SU-DHL-6 (cell line): ENCODE measurements around the gene AGFG1.

Experiments
- H2AFZ ChIP-seq: fragments of 200-600 bp; sonication (generic); 2 replicates; pipeline ENCODE4 v1.6.1; 2014; ENCODE audit warnings: low read depth, mild to moderate bottlenecking, moderate library complexity, mixed read lengths, antibody characterized with exemption, low read length; ENCODE audit not compliant: severe bottlenecking
- H3F3A ChIP-seq: fragments of 200-600 bp; shearing (Covaris generic); 2 replicates; pipeline ENCODE4 v1.6.0; 2016; ENCODE audit warnings: antibody characterized with exemption, mild to moderate bottlenecking; ENCODE audit not compliant: insufficient read depth
- H3K27ac ChIP-seq: fragments of 200-600 bp; sonication (generic); 2 replicates; pipeline ENCODE4 v1.5.1; 2016; ENCODE audit warnings: low read depth, mild to moderate bottlenecking, low read length, moderate library complexity, mixed read lengths
- H3K27me3 ChIP-seq: fragments of 200-600 bp; sonication (generic), shearing (Covaris generic); 2 replicates; pipeline ENCODE4 v1.6.0; 2014; ENCODE audit warnings: mild to moderate bottlenecking, low read length
- H3K36me3 ChIP-seq: fragments of 200-600 bp; sonication (generic); 2 replicates; pipeline ENCODE4 v1.6.1; 2014; ENCODE audit warnings: mild to moderate bottlenecking, low read length, mixed read lengths
- H3K4me2 ChIP-seq: fragments of 300-600, 200-600 bp; shearing (Covaris generic), sonication (generic); 2 replicates; pipeline ENCODE4 v1.6.0; 2014; ENCODE audit warnings: low read length, low read depth, mild to moderate bottlenecking; ENCODE audit not compliant: poor library complexity, severe bottlenecking
- H3K4me3 ChIP-seq: fragments of 200-600 bp; sonication (generic); 2 replicates; pipeline ENCODE4 v1.5.1; 2014; ENCODE audit warnings: antibody characterized with exemption, low read length, mild to moderate bottlenecking, mixed read lengths; ENCODE audit not compliant: insufficient read depth, poor library complexity, severe bottlenecking
- H3K79me2 ChIP-seq: fragments of 200-600 bp; sonication (generic); 2 replicates; pipeline ENCODE4 v1.6.1; 2014; ENCODE audit warnings: mild to moderate bottlenecking, low read length, moderate library complexity; ENCODE audit not compliant: insufficient read depth
- H3K9ac ChIP-seq: fragments of 200-600 bp; sonication (generic); 2 replicates; pipeline ENCODE4 v1.7.0; 2014; ENCODE audit warnings: mild to moderate bottlenecking, low read length
- H3K9me2 ChIP-seq: fragments of 200-600 bp; sonication (generic); replicated peaks from 2 replicates; pipeline ENCODE4 v1.6.1; 2014; ENCODE audit warnings: low read length; ENCODE audit not compliant: insufficient read depth
- H3K9me3 ChIP-seq: fragments of 200-600 bp; sonication (generic); 2 replicates; pipeline ENCODE4 v1.6.1; 2014; ENCODE audit warnings: low read length, mixed read lengths; ENCODE audit not compliant: insufficient read depth
- H4K20me1 ChIP-seq: fragments of 200-600 bp; sonication (generic); 2 replicates; pipeline ENCODE4 v1.6.1; 2014; ENCODE audit warnings: low read depth, mild to moderate bottlenecking, antibody characterized with exemption, low read length, moderate library complexity, mixed read lengths
- EZH2phosphoT487 ChIP-seq: fragments of 200-600 bp; sonication (generic), shearing (Covaris generic); conservative IDR thresholded peaks from 2 replicates; pipeline ENCODE4 v1.6.1; 2018; ENCODE audit warnings: mild to moderate bottlenecking, antibody characterized with exemption, low read length, moderate library complexity, mixed read lengths
- TF ChIP-seq, protein P1 (sequence below): fragments of 200-600 bp; sonication (generic); IDR thresholded peaks from one replicate; pipeline ENCODE4 v1.5.1; 2017; ENCODE audit warnings: antibody characterized with exemption, mild to moderate bottlenecking, low read length, moderate library complexity; ENCODE audit not compliant: insufficient read depth, poor library complexity, severe bottlenecking

Gene AGFG1

DNA sequence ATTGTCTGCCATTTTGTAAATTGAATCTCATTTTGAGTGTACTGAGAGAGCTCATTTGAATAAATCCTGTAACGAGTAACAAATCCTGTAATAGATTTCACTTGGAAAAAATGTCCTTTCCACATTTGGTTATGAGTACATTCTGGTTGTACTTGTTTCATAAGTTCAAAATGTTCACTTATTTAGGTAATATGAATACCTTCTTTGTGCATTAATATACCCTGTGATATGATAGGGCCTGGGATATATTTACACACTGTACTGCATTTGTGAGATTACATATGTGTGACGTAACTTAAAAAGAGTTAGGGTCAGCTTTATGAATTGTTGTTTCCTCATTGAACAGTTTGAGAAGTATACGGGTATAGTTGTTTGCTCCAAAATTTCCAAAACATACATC lies 16.1 kb downstream of the AGFG1 start:
- peaks cover 93% of the 10 kb centered on the region for H3K79me2 ChIP-seq
- H3K36me3 ChIP-seq: no peaks in the 10 kb centered on the region
- H3K4me3 ChIP-seq: no peak overlapping the region
- no peaks in the 10 kb centered on the region for H3K9me2 ChIP-seq
- H3K27me3 ChIP-seq: no peaks in the 10 kb centered on the region
- H3K9me3 ChIP-seq: 0 out of 2 replicates have a peak, but pooled peaks cover 2% of the 10 kb centered on the region
- peaks cover 1% of the 10 kb centered on the region for H3F3A ChIP-seq
- TF ChIP-seq, protein P1, sequence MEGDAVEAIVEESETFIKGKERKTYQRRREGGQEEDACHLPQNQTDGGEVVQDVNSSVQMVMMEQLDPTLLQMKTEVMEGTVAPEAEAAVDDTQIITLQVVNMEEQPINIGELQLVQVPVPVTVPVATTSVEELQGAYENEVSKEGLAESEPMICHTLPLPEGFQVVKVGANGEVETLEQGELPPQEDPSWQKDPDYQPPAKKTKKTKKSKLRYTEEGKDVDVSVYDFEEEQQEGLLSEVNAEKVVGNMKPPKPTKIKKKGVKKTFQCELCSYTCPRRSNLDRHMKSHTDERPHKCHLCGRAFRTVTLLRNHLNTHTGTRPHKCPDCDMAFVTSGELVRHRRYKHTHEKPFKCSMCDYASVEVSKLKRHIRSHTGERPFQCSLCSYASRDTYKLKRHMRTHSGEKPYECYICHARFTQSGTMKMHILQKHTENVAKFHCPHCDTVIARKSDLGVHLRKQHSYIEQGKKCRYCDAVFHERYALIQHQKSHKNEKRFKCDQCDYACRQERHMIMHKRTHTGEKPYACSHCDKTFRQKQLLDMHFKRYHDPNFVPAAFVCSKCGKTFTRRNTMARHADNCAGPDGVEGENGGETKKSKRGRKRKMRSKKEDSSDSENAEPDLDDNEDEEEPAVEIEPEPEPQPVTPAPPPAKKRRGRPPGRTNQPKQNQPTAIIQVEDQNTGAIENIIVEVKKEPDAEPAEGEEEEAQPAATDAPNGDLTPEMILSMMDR: no peak
- no peak for TF ChIP-seq EZH2phosphoT487
- H2AFZ ChIP-seq: no peak overlapping the region
- H3K9ac ChIP-seq: no peak overlapping the region
- H3K27ac ChIP-seq: no peak overlapping the region
- H4K20me1 ChIP-seq: peaks cover 23% of the 10 kb centered on the region
- no peak overlapping the region for H3K4me2 ChIP-seq

DNA sequence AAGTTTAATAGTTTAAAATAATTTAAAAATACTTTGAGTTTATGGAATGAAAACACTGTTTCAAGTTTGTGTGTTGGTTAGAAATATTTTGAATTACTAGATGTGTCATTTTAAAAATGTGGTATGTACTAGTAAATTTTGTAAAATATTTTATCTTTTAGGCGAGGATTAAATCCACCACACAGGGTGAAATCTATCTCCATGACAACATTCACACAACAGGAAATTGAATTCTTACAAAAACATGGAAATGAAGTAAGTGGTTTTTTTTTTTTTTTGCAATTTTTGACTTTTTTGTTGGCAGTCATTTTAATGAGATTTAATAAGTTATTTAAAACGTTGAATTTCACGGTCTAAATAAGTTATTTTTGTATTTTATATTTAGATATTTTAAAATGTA lies 19.4 kb downstream of the AGFG1 start:
- Histone ChIP-seq H3K4me3 (no peak overlapping the region), H2AFZ (no peak overlapping the region), H3K9me3 (no peaks in the 10 kb centered on the region), H3K9ac (no peak overlapping the region), H3K27me3 (no peaks in the 10 kb centered on the region), H3K4me2 (no peak overlapping the region), H4K20me1 (peaks cover 13% of the 10 kb centered on the region), H3K27ac (no peak overlapping the region), H3F3A (no peaks in the 10 kb centered on the region; the same call in 1 of the 2 replicates), H3K36me3 (no peaks in the 10 kb centered on the region; the same call in 1 of the 2 replicates), H3K79me2 (peaks cover 86% of the 10 kb centered on the region), H3K9me2 (no peaks in the 10 kb centered on the region)
- TF ChIP-seq, protein P1: no peak
- no peak for TF ChIP-seq EZH2phosphoT487

DNA sequence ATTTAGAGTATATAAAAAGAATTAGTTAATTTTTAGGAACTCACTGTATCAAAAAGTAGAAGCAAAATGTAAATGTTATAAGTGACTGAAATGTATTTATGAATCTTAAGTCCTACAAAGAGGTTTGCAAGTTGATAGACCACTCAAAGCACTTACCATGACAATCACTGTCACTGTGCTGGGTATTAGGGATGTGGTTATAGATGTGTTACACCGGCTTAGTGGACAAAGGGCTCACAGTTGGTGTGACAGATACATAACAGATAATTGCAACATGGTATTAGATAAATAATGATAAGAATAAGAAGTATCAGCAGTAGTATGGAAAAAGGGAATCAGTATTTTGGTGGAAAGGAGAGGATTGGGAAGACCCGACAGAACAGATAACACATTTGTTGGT lies 21.6 kb downstream of the AGFG1 start:
- Histone ChIP-seq H4K20me1 (peaks cover 13% of the 10 kb centered on the region; the same call in 1 of the 2 replicates), H3K27me3 (no peaks in the 10 kb centered on the region), H3K4me3 (no peak overlapping the region), H2AFZ (no peak overlapping the region), H3K27ac (no peak overlapping the region), H3K4me2 (no peak overlapping the region), H3K9ac (no peak overlapping the region), H3F3A (no peaks in the 10 kb centered on the region; the same call in 1 of the 2 replicates), H3K36me3 (no peaks in the 10 kb centered on the region; the same call in 1 of the 2 replicates), H3K79me2 (peaks cover 86% of the 10 kb centered on the region), H3K9me2 (no peaks in the 10 kb centered on the region), H3K9me3 (no peaks in the 10 kb centered on the region)
- TF ChIP-seq, protein P1: no peak
- no peak for TF ChIP-seq EZH2phosphoT487
